Neural progenitor cell (in vitro differentiated cells): ENCODE results near the gene TENM3. TPM values are rescaled to one million over a fixed set of nuclear protein-coding genes. Genes with fewer than 3 reads are reported as not detected.

Source experiments
- DNase-seq: peaks from one replicate; pipeline ENCODE4 v3.0.0-alpha.2; 2016; ENCODE audit warnings: low spot score
- H2AFZ ChIP-seq: fragments of 200-600 bp; sonication (generic); replicated peaks from 2 replicates; pipeline ENCODE4 v1.6.1; 2016; ENCODE audit warnings: antibody characterized with exemption
- H3F3A ChIP-seq: fragments of 200-600 bp; sonication (generic); 2 replicates; pipeline ENCODE4 v1.6.1; 2016; ENCODE audit warnings: antibody characterized with exemption, low read depth
- H3K27ac ChIP-seq: fragments of 200-600 bp; sonication (generic); 2 replicates; pipeline ENCODE4 v1.5.1; 2016; ENCODE audit warnings: mild to moderate bottlenecking
- H3K27me3 ChIP-seq: fragments of 200-600 bp; sonication (generic); 2 replicates; pipeline ENCODE4 v1.6.1; 2016; ENCODE audit warnings: mild to moderate bottlenecking, moderate library complexity
- H3K36me3 ChIP-seq: fragments of 200-600 bp; sonication (generic); 2 replicates; pipeline ENCODE4 v1.5.1; 2016
- H3K4me1 ChIP-seq: fragments of 200-600 bp; sonication (generic); 2 replicates; pipeline ENCODE4 v1.6.1; 2016; ENCODE audit warnings: mixed run types
- H3K4me2 ChIP-seq: fragments of 200-600 bp; sonication (generic); 2 replicates; pipeline ENCODE4 v1.6.1; 2016
- H3K4me3 ChIP-seq: fragments of 200-600 bp; sonication (generic); 2 replicates; pipeline ENCODE4 v1.5.1; 2016
- H3K79me2 ChIP-seq: fragments of 200-600 bp; sonication (generic); 2 replicates; pipeline ENCODE4 v1.6.1; 2016; ENCODE audit warnings: low read depth
- H3K9ac ChIP-seq: fragments of 200-600 bp; sonication (generic); 2 replicates; pipeline ENCODE4 v1.6.1; 2016
- H3K9me3 ChIP-seq: fragments of 200-600 bp; sonication (generic); 2 replicates; pipeline ENCODE4 v1.5.1; 2016; ENCODE audit warnings: low read depth
- H4K20me1 ChIP-seq: fragments of 200-600 bp; sonication (generic); 2 replicates; pipeline ENCODE4 v1.6.1; 2016; ENCODE audit warnings: low read depth
- H3K27ac Mint-ChIP-seq: 3 replicates; pipeline ENCODE4 v1.8.0; 2021; ENCODE audit warnings: mixed read lengths
- H3K27me3 Mint-ChIP-seq: 2 replicates; pipeline ENCODE4 v1.8.0; 2022; ENCODE audit warnings: low read depth, mild to moderate bottlenecking, inconsistent platforms, moderate library complexity, mixed read lengths; ENCODE audit not compliant: insufficient read depth
- H3K36me3 Mint-ChIP-seq: 3 replicates; pipeline ENCODE4 v1.8.0; 2021; ENCODE audit warnings: mixed read lengths
- H3K4me1 Mint-ChIP-seq: 3 replicates; pipeline ENCODE4 v1.8.0; 2021; ENCODE audit warnings: mixed read lengths
- H3K4me3 Mint-ChIP-seq: 3 replicates; pipeline ENCODE4 v1.8.0; 2021; ENCODE audit warnings: mild to moderate bottlenecking, moderate library complexity, mixed read lengths
- H3K9me3 Mint-ChIP-seq: 3 replicates; pipeline ENCODE4 v1.8.0; 2020; ENCODE audit warnings: mixed read lengths
- CTCF ChIP-seq: fragments of 200-600 bp; sonication (generic); IDR thresholded peaks from 2 replicates; pipeline ENCODE4 v1.5.1; 2017; ENCODE audit warnings: antibody characterized with exemption, mild to moderate bottlenecking
- EZH2 ChIP-seq: fragments of 200-600 bp; sonication (generic); IDR thresholded peaks from 2 replicates; pipeline ENCODE4 v1.6.1; 2017; ENCODE audit warnings: antibody characterized with exemption, mild to moderate bottlenecking, moderate library complexity
- EZH2phosphoT487 ChIP-seq: fragments of 200-600 bp; sonication (generic); IDR thresholded peaks from 2 replicates; pipeline ENCODE4 v1.6.1; 2017; ENCODE audit warnings: antibody characterized with exemption
- total RNA-seq: library from RNA; depleted of rRNA; stranded (reverse); fragments of >200 nt; gene quantifications from 2 replicates; pipeline ENCODE4 v1.2.3, GENCODE V29; 2015; ENCODE audit warnings: low replicate concordance

TENM3 gene
- total RNA-seq, 1 donor from 2014 or later: 78.7 TPM

- H3K4me3 Mint-ChIP-seq: no peak overlapping the region
- H3K9me3 Mint-ChIP-seq: no peaks in the 10 kb centered on the region
- peaks cover 14% of the 10 kb centered on the region for H3K4me1 Mint-ChIP-seq
- Histone ChIP-seq H3K79me2 (peaks cover 98% of the 10 kb centered on the region), H3K4me3 (no peak overlapping the region), H3K27me3 (no peaks in the 10 kb centered on the region), H3F3A (peaks cover 10% of the 10 kb centered on the region), H2AFZ (no peak overlapping the region), H3K36me3 (no peaks in the 10 kb centered on the region), H3K9me3 (no peaks in the 10 kb centered on the region), H3K4me1 (peaks cover 17% of the 10 kb centered on the region), H3K9ac (no peak overlapping the region), H4K20me1 (peaks cover 34% of the 10 kb centered on the region), H3K27ac (no peak overlapping the region), H3K4me2 (no peak overlapping the region)
- peaks cover 4% of the 10 kb centered on the region for H3K36me3 Mint-ChIP-seq
- H3K27ac Mint-ChIP-seq: no peak overlapping the region
- TF ChIP-seq EZH2 (no peak), CTCF (no peak), EZH2phosphoT487 (no peak)
- DNase-seq: no peak
- H3K27me3 Mint-ChIP-seq: no peaks in the 10 kb centered on the region
Observed at GRCh38 chr4:182496408-182496807, 253.2 kb downstream of the TENM3 start.

- H3K27ac Mint-ChIP-seq: no peak overlapping the region
- peaks cover 14% of the 10 kb centered on the region for H3K4me1 Mint-ChIP-seq
- Histone ChIP-seq H3K36me3 (no peaks in the 10 kb centered on the region), H3F3A (peaks cover 26% of the 10 kb centered on the region), H2AFZ (no peak overlapping the region), H3K4me2 (peak overlapping the region; percentile 5), H3K4me3 (no peak overlapping the region), H4K20me1 (peaks cover 40% of the 10 kb centered on the region), H3K4me1 (peaks cover 49% of the 10 kb centered on the region), H3K9ac (no peak overlapping the region), H3K79me2 (peaks cover 99% of the 10 kb centered on the region), H3K27ac (peak overlapping the region; percentile 41), H3K27me3 (no peaks in the 10 kb centered on the region), H3K9me3 (no peaks in the 10 kb centered on the region)
- no peaks in the 10 kb centered on the region for H3K27me3 Mint-ChIP-seq
- H3K36me3 Mint-ChIP-seq: peaks cover 15% of the 10 kb centered on the region
- TF ChIP-seq EZH2phosphoT487 (no peak), CTCF (no peak), EZH2 (no peak)
- DNase-seq: peak; percentile 55
- no peaks in the 10 kb centered on the region for H3K9me3 Mint-ChIP-seq
- H3K4me3 Mint-ChIP-seq: no peak overlapping the region
Observed at GRCh38 chr4:182502064-182502463, 258.9 kb downstream of the TENM3 start.

GRCh38 chr4:182504463-182504862 is 261.3 kb downstream of the TENM3 start:
- no peaks in the 10 kb centered on the region for H3K27me3 Mint-ChIP-seq
- Histone ChIP-seq H3K36me3 (no peaks in the 10 kb centered on the region), H3K9me3 (no peaks in the 10 kb centered on the region), H3K9ac (no peak overlapping the region), H3K79me2 (peaks cover 96% of the 10 kb centered on the region), H3K27me3 (no peaks in the 10 kb centered on the region), H3K4me2 (peak overlapping the region; percentile 30), H3K4me3 (no peak overlapping the region), H2AFZ (no peak overlapping the region), H4K20me1 (peaks cover 55% of the 10 kb centered on the region), H3K4me1 (peaks cover 48% of the 10 kb centered on the region), H3K27ac (no peak overlapping the region), H3F3A (peaks cover 15% of the 10 kb centered on the region)
- H3K36me3 Mint-ChIP-seq: peaks cover 11% of the 10 kb centered on the region
- TF ChIP-seq EZH2 (no peak), EZH2phosphoT487 (no peak), CTCF (no peak)
- H3K9me3 Mint-ChIP-seq: no peaks in the 10 kb centered on the region
- no peak overlapping the region for H3K27ac Mint-ChIP-seq
- H3K4me1 Mint-ChIP-seq: peaks cover 14% of the 10 kb centered on the region
- no peak overlapping the region for H3K4me3 Mint-ChIP-seq
- DNase-seq: no peak
